HG03521 (cell line): ENCODE measurements around the gene MCCC1.
"Not testable (repeated sequence)": the region's sequence is repeated elsewhere in the genome, so short reads cannot be mapped to it uniquely, and the experiment has no call there.

Source experiments
- ATAC-seq: cut with Tn5 transposase; IDR thresholded peaks from one replicate; pipeline ENCODE4 v1.9.1; 2021; ENCODE audit warnings: mild to moderate bottlenecking, moderate library complexity; ENCODE audit not compliant: unreplicated experiment

MCCC1 gene

GRCh38 chr3:183106635-183107034 is 7.3 kb upstream of the MCCC1 start:
- ATAC-seq = no peak

DNA sequence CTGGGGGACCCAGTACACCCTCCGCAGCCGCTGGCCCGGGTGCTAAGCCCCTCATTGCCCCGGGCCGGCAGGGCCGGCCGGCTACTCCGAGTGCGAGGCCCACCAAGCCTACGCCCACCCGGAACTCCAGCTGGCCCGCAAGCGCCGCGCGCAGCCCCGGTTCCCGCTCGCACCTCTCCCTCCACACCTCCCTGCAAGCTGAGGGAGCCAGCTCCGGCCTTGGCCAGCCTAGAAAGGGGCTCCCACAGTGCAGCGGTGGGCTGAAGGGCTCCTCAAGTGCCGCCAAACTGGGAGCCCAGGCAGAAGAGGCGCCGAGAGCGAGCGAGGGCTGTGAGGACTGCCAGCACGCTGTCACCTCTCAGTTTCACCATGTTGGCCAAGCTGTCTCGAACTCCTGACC is 4.7 kb upstream of the MCCC1 start:
- ATAC-seq = not testable (repeated sequence)

- not testable (repeated sequence) for ATAC-seq
These were observed 1.7 kb upstream of the MCCC1 start for GRCh38 chr3:183101040-183101439.

DNA sequence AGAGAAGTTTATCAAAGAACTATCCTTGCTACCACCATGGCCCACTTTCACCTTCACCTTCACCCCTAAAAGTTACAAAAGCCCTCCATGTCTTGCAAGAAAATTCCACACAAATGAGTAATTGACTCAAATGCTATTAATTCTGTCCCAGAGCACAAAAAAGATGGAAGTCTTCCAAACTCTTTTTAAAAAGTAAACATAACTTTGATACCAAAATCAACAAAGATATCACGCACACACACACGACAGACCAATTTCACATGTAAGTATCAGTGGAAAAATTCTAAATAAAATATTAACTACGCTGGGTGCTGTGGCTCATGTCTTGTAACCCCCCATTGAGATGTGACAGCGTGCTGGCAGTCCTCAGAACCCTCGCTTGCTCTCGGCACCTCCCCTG is 1.1 kb upstream of the MCCC1 start:
- ATAC-seq = no peak

DNA sequence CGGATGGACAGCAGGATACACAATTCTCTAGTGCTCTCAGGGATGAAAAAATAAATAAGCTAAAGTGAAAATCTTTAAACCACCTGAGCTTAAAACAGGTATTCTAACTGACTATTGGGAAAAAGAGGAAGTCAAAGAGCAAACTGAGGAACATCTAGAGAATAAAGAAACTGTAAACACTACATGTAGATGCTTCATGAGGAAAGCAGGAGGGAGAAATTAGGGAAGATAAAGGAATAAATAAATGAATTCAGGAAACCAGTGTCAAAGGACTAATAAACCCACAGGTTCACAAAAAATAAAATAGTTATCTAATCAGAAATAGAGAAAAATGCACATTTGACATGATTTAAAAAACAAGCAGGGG is 525 bp upstream of the MCCC1 start:
- ATAC-seq = no peak

DNA sequence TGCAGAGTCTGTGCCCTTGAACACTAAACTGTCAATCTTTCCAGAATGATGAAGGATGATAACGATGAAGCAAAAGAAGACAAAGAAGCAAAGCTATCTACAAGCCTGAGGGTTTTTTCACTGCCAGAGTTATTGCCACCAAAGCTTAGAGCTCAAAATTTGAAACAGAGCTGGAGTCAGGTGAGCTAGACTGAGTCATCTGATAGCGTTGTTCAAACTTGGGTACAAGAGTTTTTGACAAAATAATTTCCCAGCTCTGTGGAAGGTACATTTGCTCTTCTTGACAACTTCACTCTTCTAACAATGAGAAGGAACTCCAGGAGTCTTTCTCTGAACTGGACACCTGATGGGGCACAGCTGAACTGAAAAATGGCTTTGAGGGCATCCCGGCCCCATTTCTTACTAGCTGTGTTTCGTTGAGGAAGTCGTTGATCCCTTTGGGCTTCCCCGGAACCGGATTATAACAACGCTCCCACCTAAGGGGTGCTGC is 715 bp downstream of the MCCC1 start:
- no peak for ATAC-seq

- ATAC-seq = no peak
These were observed 4.6 kb downstream of the MCCC1 start for GRCh38 chr3:183094711-183095110.

- no peak for ATAC-seq
These were observed 7.0 kb downstream of the MCCC1 start for GRCh38 chr3:183092256-183092655.

GRCh38 chr3:183087184-183087583 is 12.1 kb downstream of the MCCC1 start:
- no peak for ATAC-seq

- no peak for ATAC-seq
These were observed 13.5 kb downstream of the MCCC1 start for GRCh38 chr3:183085634-183086390.

DNA sequence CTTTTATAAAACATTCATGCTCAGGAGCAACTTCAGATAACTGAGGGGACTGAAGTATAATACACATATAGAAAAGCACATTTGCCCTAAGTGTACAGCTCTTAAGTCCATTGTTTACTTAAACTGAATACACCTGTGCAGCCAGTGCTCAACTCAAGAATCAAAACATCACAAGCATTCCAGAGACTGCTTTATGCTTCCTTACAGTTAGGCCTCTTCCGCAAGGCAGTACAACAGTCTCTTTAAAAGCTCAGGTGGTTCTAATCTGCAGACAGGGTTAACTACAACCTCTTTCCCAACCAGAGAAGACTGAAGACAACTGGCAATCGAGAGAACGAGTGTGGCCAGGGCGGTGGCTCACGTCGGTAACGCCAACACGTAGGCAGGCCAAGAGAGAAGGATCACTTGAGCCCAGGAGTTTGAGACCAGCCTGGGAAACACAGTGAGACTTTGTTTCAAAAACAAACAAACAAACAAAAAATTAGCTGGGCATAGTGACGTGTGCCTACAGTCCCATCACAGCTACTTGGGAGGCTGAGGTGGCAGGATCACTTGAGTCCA is 16.9 kb downstream of the MCCC1 start:
- ATAC-seq = no peak

GRCh38 chr3:183081459-183082183 is 17.7 kb downstream of the MCCC1 start:
- no peak for ATAC-seq

DNA sequence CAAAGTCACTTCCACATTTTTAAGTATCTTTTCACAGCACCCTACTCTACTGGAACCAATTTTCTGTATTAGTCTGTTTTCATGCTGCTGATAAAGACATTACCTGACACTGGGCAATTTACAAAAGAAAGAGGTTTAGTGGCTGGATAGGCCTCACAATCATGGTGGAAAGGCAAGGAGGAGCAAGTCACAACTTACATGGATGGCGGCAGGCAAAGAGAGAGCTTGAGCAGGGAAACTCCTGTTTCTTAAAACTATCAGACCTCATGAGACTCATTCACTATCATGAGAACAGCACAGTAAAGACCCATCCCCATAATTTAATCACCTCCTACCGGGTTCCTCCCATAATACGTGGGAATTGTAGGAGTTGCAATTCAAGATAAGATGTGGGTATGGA is 18.7 kb downstream of the MCCC1 start:
- no peak for ATAC-seq

GRCh38 chr3:183074881-183075280 is 24.4 kb downstream of the MCCC1 start:
- ATAC-seq = no peak

- ATAC-seq = no peak
These were observed 25.0 kb downstream of the MCCC1 start for GRCh38 chr3:183074261-183074660.

GRCh38 chr3:183073839-183074238 is 25.5 kb downstream of the MCCC1 start:
- ATAC-seq = no peak

DNA sequence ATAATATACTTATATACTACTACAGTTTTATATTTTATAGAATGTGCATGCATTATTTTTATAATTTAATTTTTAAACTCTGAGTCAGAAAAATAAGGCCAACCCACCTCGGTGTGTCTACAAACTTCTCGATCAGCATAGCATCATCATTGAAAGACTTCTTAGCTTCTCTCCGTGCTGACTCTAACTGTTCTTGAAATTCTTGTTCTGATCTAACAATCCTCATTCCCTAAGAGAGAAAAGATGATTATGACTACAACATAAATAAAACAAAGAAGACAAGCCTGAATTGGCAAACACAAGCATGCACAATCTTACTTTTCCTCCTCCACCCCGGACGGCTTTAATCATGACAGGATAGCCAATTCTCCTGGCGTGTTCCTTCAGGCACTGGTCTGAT is 28.4 kb downstream of the MCCC1 start:
- ATAC-seq = no peak

DNA sequence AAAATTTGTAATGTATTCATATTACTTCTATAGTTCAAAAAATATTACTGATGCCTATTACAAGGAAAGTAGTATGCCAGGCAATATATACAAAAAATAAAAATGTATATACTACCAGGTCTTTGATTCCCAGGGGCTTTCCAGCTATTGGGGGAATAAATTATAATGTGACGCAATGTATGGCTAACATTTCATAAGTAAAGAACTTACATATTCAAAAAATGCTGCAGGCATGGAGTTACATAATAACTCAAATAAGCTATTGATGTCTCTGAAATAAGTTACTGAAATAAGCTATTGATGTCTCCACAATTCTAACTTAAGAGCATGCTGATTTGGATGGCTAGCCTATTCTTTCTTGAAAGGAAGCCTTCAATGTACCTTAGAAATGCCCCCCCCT is 30.2 kb downstream of the MCCC1 start:
- ATAC-seq = no peak

GRCh38 chr3:183066891-183067290 is 32.4 kb downstream of the MCCC1 start:
- not testable (repeated sequence) for ATAC-seq

DNA sequence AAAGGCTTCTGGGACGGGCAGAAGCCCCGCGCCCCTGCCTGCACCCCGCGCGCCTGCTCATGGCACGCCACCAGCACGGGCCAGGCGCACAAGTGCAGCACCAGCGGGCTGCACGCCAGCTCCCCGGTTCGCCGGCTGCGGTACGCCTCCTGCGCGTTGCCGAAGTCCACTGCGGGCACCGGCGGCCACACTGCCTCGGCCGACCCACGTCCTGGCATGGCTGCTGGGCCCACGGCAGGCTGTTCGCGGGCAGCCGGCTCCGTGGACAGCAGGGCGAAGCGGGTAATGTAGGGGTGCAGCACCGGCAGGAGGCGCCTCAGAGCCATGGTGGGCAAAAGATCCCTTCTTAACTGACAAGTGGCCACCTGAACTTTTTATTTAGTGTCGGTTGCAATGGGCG is 34.8 kb downstream of the MCCC1 start:
- ATAC-seq = no peak

DNA sequence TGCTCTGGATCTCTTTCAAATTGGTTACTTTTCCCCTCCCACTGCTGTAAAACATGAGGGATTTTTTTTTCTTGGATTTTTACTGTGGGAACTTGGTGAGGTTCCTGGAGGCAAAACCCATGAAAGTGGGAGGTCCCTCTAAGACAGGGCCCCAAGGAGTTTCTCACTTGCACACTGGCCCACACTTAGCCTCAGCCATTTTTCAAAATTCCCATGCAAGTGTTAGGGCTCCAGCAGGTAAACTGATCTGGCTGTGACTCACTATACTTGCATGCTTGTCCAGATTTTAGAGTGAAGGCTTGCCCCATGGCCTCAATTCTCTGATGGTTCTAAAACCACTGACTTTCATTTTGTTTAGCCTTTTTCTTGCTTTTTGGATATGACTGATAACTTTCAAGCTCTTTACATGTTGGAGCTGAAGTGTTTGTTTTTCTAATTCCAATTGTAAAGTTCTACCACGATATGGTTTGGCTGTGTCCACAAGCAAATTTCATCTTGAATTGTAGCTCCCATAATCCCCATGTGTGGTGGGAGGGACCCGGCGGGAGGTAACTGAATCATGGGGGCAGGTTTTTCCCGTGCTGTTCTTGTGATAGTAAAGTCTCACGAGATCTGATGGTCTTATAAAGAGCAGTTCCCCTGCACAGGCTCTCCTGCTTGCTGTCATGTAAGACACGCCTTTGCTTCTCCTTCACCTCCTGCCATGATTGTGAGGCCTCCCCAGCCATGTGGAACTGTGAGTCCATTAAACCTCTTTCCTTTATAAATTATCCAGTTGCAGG is 37.7 kb downstream of the MCCC1 start:
- ATAC-seq = no peak
